HG02623 (cell line): ENCODE data around the gene ACP5.
A peak's percentile ranks its signal among the peaks of the same experiment; 100 is the strongest.
"Not testable (repeated sequence)": the region's sequence is repeated elsewhere in the genome, so short reads cannot be mapped to it uniquely, and the experiment has no call there.

Experiments
- ATAC-seq: cut with Tn5 transposase; IDR thresholded peaks from one replicate; pipeline ENCODE4 v1.9.1; 2021; ENCODE audit warnings: moderate library complexity; ENCODE audit not compliant: unreplicated experiment

ACP5 gene

GRCh38 chr19:11577451-11578257, at the start of gene ACP5:
Gene ACP5 (minus strand): TSS chr19:11577645. CDS start chr19:11577317, 328 bp downstream.
- no peak for ATAC-seq

DNA sequence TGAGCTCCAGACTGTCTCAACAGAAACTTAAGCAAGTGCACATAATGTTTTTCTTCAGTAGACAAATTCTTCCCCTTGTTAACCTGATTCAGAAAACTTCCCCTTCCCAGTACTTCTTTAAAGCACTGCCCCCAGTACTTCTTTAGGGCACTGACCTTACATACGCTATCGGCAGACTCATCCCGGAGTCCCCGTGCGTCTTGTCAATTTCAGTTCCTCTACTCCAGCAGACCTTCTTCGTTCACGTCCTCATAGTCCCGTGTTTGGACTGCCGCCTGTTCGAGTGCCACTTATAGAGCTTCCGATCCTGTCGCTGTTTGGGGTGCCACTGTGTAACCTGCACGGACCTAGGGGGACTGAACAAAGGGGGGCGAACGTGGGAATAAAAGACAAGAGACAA, 48.8 kb upstream of the ACP5 start:
- no peak for ATAC-seq

GRCh38 chr19:11624069-11624463, 46.6 kb upstream of the ACP5 start:
- no peak for ATAC-seq

- ATAC-seq = not testable (repeated sequence)
Observed at GRCh38 chr19:11622401-11622800, 45.0 kb upstream of the ACP5 start.

DNA sequence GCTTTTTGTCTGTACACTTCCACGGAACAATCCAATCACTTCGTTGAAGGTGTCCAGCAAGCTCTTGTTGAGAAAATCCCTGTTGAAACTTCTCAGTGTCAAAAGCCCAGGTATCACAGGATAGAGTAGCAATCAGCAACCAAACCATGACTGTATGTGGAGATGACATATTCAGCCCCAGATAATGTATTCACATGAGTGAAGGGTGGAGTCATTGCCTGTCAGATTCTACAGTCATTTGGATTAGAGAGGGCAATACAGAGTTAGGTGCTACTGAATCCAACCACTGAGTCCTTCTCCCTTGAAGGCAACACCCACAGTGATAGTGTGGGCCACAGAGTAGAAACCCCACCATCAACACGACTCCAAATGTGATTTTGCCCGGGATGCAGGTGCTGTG, 43.1 kb upstream of the ACP5 start:
- ATAC-seq = no peak

GRCh38 chr19:11617180-11618062, 40.0 kb upstream of the ACP5 start:
- no peak for ATAC-seq

- ATAC-seq = no peak
Observed at GRCh38 chr19:11612816-11613511, 35.5 kb upstream of the ACP5 start.

- no peak for ATAC-seq
Observed at GRCh38 chr19:11611730-11612129, 34.3 kb upstream of the ACP5 start.

DNA sequence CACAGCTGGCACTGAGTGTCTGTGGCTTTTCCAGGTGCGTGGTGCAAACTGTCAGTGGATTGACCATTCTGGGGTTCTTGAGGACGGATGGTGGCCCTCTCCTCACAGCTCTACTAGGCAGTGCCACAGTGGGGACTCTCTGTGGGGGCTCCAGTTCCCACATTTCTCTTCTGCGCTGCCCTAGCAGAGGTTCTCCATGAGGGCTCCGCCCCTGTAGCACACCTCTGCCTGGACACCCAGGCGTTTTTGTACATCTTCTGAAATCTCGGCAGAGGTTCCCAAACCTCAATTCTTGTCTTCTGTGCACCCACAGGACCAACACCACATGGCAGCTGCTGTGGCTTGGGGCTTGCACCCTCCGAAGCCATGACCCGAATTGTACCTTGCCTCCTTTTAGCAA, 29.0 kb upstream of the ACP5 start:
- no peak for ATAC-seq

- not testable (repeated sequence) for ATAC-seq
Observed at GRCh38 chr19:11599704-11600103, 22.3 kb upstream of the ACP5 start.

DNA sequence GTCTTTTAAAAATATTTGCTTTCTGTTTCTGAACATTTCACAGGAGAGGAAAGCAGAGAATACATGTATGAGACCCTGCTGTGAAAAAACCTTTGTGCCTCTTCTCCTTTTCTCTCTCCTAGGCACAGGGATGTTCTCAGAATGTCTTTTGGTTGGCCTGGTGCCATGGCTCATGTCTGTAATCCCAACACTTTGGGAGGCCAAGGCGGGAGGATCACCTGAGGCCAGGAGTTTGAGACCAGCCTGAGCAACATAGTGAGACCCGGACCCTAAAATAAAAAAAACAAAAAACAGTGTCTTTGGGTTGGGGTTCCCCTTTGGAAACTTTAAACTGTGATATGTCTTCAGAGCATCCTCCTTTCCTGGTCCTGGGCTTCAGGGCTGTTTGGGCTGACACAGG, 21.3 kb upstream of the ACP5 start:
- no peak for ATAC-seq

DNA sequence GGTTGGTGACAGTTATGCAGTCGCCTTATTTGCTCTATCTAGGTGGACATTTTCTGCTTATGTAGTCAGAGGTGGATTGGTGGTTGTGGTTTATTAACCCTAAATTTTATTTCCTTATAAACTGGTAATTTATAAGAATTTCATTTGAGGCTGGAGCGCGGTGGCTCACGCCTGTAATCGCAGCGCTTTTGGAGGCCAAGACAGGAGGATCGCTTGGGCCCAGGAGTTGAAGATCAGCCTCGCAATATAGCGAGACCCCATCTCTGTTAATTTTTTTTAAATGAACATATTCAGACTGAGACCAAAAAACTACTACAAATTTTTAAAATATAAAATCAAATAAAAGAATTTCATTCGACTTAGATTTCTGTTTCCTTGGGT, 20.6 kb upstream of the ACP5 start:
- ATAC-seq = no peak

- ATAC-seq = peak; percentile 99
Observed at GRCh38 chr19:11597202-11598102, 20.0 kb upstream of the ACP5 start, which contains the start of gene ZNF627. Gene ZNF627 (plus strand): TSS chr19:11597483. CDS start chr19:11597628, 145 bp downstream.

DNA sequence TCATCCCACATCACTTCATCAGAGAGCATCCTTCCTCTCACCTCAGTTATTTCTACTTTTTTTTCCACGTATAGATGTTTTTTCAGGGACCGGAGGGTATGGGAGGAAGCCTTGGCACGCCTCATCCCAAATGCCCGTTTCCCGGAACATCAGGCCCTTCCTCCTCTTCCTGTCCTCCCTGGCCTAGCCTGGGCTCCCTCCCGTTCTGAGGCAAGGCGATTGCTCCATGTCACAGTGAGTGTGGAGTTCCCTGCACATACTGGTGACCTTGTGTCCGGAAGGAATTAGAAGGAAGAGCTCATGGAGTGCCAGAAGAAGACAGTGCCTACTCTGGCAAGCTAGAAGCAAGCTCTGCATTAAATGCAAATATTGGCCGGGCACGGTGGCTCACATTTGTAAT, 18.7 kb upstream of the ACP5 start:
- no peak for ATAC-seq

- no peak for ATAC-seq
Observed at GRCh38 chr19:11594084-11594483, 16.6 kb upstream of the ACP5 start.

- no peak for ATAC-seq
Observed at GRCh38 chr19:11587975-11588631, 10.7 kb upstream of the ACP5 start.

GRCh38 chr19:11587302-11587974, 10.0 kb upstream of the ACP5 start:
- no peak for ATAC-seq

DNA sequence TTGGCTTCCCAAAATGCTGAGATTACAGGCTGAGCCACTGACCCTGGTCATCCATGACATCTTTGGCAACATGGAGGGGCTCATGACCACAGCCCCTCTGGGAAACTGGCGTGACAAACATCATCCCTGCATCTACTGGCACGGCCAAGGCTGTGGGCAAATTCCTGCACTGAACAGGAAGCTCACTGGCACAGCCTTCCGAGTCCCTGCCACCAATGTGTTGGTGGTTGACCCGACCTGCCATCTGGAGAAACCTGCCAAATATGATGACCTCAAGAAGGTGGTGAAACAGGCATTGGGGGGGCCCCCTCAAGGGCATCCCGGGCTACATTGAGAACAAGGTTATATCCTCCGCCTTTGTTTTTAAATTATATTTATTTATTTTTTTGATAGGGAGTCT, 8.9 kb upstream of the ACP5 start:
- ATAC-seq = no peak

DNA sequence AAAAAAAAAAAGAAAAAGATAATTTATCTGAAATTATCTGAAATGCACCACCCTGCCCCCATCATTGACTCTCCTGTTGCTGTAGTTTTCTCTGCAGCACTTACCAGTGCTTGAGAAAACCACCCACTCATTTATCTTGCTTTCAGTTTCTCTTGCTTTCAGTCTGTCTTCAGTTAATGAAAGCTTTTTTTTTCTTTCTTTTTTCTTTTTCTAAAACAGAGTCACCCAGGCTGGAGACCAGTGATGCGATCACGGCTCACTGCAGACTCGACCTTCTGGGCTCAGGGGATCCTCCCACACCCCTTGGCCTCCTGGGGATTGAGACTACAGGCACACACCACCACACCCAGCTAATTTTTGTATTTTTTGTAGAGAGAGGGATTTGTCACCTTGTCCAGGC, 4.3 kb upstream of the ACP5 start:
- ATAC-seq = peak; percentile 68
